VCaP (cell line): ENCODE measurements around the gene ST3GAL3.

ENCODE experiments used
- H3K27ac ChIP-seq: fragments of 450-650 bp; 2 replicates; pipeline ENCODE4 v1.5.1; 2017
- TF ChIP-seq, protein P1 (sequence below): fragments of 450-650 bp; conservative IDR thresholded peaks from 2 replicates; pipeline ENCODE4 v1.5.1; 2017; ENCODE audit warnings: mild to moderate bottlenecking, moderate library complexity

Gene ST3GAL3

DNA sequence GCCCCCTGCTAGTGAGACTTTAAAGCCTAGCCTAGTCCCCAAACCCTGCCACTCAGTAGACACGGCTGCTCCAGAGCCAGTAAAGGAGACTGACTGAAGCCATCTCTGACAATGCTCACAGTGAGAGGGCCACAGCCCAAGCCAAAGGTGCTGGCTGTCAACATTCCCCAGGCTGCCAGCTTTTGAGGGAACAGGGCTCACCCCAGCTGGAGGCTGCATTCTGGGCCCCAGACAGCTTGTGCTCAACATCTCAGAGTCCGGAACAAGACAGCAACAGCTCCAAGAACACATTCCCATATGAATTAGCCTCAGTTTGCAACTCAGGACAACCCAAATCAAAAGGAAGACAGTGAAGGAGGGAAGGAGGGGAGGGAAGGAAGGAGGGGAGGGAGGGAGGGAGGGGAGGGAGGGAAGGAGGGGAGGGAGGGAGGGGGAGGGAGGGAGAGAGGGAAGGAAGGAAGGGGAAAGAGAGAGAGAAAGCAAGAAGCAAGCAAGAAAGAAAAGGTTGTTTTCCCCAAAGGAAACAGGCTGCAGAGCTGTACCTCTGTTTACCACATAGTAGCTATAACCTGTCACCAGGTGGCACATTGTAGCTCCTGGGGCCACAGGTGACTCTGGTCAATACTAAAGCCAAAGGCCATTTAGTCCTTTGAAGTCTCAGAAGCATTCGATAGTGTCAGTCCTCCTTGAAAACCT, 231.7 kb downstream of the ST3GAL3 start:
- TF ChIP-seq, protein P1, sequence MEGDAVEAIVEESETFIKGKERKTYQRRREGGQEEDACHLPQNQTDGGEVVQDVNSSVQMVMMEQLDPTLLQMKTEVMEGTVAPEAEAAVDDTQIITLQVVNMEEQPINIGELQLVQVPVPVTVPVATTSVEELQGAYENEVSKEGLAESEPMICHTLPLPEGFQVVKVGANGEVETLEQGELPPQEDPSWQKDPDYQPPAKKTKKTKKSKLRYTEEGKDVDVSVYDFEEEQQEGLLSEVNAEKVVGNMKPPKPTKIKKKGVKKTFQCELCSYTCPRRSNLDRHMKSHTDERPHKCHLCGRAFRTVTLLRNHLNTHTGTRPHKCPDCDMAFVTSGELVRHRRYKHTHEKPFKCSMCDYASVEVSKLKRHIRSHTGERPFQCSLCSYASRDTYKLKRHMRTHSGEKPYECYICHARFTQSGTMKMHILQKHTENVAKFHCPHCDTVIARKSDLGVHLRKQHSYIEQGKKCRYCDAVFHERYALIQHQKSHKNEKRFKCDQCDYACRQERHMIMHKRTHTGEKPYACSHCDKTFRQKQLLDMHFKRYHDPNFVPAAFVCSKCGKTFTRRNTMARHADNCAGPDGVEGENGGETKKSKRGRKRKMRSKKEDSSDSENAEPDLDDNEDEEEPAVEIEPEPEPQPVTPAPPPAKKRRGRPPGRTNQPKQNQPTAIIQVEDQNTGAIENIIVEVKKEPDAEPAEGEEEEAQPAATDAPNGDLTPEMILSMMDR, result no peak
- H3K27ac ChIP-seq, result no peak overlapping the region

DNA sequence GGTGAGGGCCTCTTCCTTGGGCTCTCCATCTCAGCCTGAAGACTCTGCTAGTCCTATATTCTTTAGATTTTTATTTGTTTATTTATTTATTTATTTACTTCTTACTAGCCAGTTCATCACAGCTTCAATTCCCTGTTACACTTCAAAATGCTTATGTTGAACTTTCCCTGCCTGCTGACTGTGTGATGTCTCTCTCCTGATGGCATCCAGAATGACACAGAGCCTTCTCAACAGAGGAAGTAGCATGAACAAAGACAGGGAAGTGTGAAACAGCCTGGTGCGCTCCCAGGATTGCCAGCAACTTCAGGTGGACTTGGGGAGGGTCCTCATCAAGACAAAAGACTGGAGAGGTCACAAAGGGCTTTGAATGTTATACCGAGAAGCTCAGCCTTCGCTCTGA, 235.1 kb downstream of the ST3GAL3 start:
- TF ChIP-seq, protein P1, result no peak
- no peak overlapping the region for H3K27ac ChIP-seq

DNA sequence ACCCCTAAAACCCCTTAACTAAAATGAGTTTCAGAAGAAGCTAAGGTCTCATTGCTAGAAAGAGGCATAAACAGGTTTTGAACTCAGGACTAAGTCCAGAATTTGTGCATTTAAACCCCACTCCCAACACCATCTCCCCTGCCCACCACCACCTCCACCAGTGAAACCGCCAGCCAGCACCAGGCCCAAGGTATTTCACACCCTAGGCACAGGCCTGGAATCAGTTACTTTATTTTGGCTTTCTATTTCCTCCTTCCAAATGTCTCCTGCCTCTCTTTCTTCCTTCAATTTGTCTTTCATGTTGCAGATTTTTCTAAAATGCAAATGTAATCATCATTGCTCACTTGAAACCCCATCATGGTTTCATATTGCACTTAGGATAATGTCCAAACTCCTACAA, 237.5 kb downstream of the ST3GAL3 start:
- TF ChIP-seq, protein P1, result no peak
- peak overlapping the region; percentile 96; the same call in 1 of the 2 replicates for H3K27ac ChIP-seq

DNA sequence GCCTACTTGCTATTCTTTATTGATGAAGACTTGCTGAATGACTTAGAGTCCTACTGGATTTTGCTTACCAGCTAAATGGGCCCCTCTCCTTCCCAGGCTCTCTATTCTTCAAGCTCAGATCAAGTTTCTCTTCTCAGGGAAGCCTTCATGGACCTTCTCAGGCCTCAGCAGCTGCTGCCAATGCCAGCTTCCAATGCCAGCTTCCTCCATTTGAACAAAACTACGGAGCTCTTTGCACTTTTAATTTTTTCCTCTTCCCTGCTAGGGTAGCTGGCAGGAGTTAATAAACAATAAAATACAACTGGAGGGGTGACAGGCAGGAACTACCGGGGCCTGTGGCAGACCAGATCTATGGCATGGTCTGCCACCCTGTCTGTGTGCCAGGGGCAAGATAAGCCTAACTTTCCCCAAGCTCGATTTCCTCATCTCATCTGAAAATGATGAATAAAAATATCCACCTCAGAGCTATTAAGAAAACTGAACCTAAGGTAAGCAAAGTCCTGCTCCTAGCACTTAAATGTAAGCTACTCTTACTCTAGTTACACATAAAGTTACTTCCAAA, 238.4 kb downstream of the ST3GAL3 start:
- TF ChIP-seq, protein P1, result no peak
- peak overlapping the region; percentile 96 for H3K27ac ChIP-seq

DNA sequence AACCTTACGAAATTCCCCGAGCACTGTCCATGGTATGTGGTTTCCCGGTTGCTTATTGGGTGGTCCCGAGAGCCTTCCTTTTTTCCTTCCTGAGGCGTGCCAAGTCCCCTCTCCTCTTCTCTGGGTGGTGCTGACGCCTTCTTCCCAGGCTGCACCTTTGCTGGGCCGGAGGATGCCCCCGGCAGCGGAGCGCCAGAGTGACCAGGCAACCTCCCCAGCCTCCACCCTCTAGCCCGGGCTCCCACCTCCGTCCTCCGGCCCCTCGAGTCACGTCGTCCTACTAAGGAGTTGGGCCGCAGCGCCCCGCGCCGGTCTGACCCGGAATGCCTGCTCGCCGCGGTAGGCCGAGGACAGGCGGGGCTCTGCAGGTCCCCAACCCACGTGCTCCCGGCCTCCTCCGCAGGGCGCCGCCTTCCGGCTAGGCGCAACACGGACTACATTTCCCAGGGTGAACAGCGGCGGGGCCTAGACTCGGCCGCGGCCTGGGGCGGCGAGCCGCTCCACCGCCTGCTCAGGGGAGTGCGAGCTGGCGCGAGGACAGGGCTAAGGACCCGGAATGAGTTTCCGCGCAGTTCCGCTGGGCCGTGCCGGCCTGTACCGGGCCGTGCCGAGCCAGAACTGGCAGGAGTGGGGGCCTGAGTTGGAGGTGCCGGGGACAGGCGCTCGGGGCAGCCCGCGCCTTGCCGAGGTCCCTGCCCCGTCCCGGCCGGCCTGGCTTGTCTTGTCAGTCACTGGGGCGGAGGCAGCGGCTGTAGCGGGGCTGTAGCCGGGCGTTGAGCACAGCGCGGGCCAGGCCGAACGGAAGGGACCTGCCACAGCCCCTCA, 239.1 kb downstream of the ST3GAL3 start, which contains the start of gene IPO13:
IPO13 (plus strand) TSS at position 715 of the 825 bp plus-strand sequence. CDS start 651 bp downstream, outside the sequence.
- peak within 1 kb of the TSS; percentile 96 for H3K27ac ChIP-seq
- TF ChIP-seq, protein P1, result peak; percentile 82

DNA sequence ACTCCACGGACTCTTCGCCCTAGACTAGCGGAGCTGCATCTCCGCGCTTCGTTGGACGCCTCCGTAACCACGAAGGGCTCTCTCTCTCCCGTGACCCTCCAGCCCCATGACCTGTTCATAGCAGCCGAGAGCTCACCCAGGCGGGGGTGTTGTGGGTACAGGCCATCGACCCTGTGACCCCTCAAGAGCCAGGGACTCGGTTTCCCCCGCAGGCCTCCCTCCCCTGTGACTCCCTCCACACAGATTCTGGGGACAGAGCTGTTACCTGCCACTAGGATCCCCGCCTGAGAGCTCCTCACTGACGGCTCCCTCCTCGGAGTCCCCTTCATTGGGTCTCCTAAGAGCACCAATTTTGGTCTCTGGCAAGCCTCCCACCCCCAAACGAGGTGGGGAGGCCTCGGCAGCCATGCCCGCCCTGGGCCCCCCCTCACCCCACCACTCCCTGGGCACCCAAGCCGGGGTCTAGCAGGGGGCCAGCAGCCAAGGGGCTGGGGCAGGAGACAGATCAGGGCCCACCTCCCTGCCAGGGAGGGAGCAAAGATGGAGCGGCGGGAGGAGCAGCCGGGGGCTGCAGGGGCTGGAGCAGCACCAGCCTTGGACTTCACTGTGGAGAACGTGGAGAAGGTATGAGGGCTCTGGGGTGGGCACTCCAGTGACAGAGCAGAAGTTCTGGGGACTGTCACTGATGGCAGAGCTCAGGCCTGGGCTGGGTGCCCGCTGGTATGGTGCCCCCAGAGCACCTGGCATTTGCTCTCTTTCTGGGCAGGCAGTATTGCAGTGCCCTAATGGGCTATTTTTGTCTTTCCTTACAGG, 239.9 kb downstream of the ST3GAL3 start:
- TF ChIP-seq, protein P1, result no peak
- peak overlapping the region; percentile 96 for H3K27ac ChIP-seq
